ENCODE data around the gene JPT2.

Gene JPT2

GRCh38 chr16:1749152-1750117 lies 71.4 kb downstream of the JPT2 start:
- in situ Hi-C loops (cut with MboI; ENCODE audit: low sequenced_read_pairs) = no loop called here

Data from HL-60/S4 treated with phorbol 12-myristate 13-acetate at 8.2 ng/mL for 4 days and 3 days (cell line).